NCI-H1436 treated with DMSO at 0.1 percent for 48 hours (cell line): ENCODE data around the gene MPPED1.

Experiments used
- DNase-seq: peaks from one replicate; lab custom pipeline; 2025; lab: John Stamatoyannopoulos, UW

The MPPED1 gene

GRCh38 chr22:43411040-43411868 lies 560 bp upstream of the MPPED1 start:
- no peak for DNase-seq

GRCh38 chr22:43412808-43413795 lies 1.3 kb downstream of the MPPED1 start:
- DNase-seq, result peak; percentile 63

- DNase-seq, result no peak
Observed at GRCh38 chr22:43413826-43414225, 2.0 kb downstream of the MPPED1 start.

GRCh38 chr22:43415681-43416080 lies 3.9 kb downstream of the MPPED1 start:
- DNase-seq, result no peak

GRCh38 chr22:43417555-43417954 lies 5.7 kb downstream of the MPPED1 start:
- no peak for DNase-seq

GRCh38 chr22:43418079-43418825 lies 6.4 kb downstream of the MPPED1 start:
- DNase-seq, result no peak

- no peak for DNase-seq
Observed at GRCh38 chr22:43419371-43420080, 7.7 kb downstream of the MPPED1 start.

GRCh38 chr22:43421046-43421665 lies 9.3 kb downstream of the MPPED1 start:
- DNase-seq, result no peak

GRCh38 chr22:43421914-43422615 lies 10.3 kb downstream of the MPPED1 start:
- no peak for DNase-seq

GRCh38 chr22:43423046-43423445 lies 11.2 kb downstream of the MPPED1 start:
- no peak for DNase-seq

GRCh38 chr22:43424201-43424600 lies 12.4 kb downstream of the MPPED1 start:
- no peak for DNase-seq

- no peak for DNase-seq
Observed at GRCh38 chr22:43424666-43425630, 13.1 kb downstream of the MPPED1 start.

- no peak for DNase-seq
Observed at GRCh38 chr22:43425976-43426785, 14.4 kb downstream of the MPPED1 start.

GRCh38 chr22:43426816-43427215 lies 15.0 kb downstream of the MPPED1 start:
- DNase-seq, result no peak

- DNase-seq, result no peak
Observed at GRCh38 chr22:43427296-43428004, 15.6 kb downstream of the MPPED1 start.

GRCh38 chr22:43428005-43428485 lies 16.2 kb downstream of the MPPED1 start:
- no peak for DNase-seq

- no peak for DNase-seq
Observed at GRCh38 chr22:43428521-43428920, 16.7 kb downstream of the MPPED1 start.
